ENCODE measurements around the gene RASSF5. TPM values are rescaled to one million over a fixed set of nuclear protein-coding genes. Genes with fewer than 3 reads are reported as not detected.

Gene RASSF5
- total and polyA plus RNA-seq, 2 of the 13 experiments (the other 11 are each of a cell fraction or from before 2014, with no cell fraction given), result 0.18 to 0.40 TPM

DNA sequence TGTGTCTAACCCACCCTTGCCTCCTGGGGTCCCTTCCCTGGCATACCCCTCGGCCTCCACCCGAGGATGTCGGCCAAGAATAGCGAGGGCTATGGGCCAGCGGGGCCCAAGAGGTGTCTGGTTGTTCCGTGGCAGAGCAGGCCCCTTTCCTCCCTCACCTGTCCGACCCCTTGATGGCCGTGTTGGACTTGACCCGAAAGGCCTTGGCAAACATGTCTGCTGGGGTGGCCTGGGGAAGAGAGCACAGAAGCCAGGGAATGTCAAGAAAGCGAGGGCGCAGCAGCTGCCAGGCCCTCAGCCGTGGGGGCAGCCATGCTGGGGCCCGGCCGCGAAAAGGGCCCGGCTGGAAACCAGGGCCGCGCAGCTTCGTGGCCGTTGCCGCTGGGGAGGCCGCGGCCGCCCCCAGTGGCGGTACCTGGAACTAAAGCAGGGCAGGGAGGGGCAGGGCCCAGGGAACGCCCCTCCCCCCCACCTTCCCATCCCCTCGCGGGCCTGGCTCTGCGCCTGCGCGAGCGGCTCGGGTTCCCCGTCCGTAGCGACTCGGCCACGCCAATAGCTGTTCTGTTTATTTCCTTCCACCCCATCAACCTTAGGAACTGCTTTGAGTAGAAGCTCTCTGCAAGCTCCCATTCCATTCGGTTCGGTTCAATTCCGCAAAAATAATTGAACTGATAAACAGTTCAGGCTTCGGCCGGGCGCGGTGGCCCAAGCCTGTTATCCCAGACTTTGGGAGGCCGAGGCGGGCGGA is 105.0 kb downstream of the RASSF5 start, which contains the start of gene EIF2D (continued):
- peak; percentile 89 for TF ChIP-seq ZNF430 (CRISPR knock-in tag; IDR thresholded peaks at IDR 0.05)
- no peak for TF ChIP-seq ZNF674 (CRISPR knock-in tag; IDR thresholded peaks at IDR 0.05; ENCODE audit: low read depth)
- TF ChIP-seq, protein P1, sequence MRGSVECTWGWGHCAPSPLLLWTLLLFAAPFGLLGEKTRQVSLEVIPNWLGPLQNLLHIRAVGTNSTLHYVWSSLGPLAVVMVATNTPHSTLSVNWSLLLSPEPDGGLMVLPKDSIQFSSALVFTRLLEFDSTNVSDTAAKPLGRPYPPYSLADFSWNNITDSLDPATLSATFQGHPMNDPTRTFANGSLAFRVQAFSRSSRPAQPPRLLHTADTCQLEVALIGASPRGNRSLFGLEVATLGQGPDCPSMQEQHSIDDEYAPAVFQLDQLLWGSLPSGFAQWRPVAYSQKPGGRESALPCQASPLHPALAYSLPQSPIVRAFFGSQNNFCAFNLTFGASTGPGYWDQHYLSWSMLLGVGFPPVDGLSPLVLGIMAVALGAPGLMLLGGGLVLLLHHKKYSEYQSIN (CRISPR knock-in tag; IDR thresholded peaks at IDR 0.05; ENCODE audit: borderline replicate concordance), result no peak
- TF ChIP-seq, protein P2, sequence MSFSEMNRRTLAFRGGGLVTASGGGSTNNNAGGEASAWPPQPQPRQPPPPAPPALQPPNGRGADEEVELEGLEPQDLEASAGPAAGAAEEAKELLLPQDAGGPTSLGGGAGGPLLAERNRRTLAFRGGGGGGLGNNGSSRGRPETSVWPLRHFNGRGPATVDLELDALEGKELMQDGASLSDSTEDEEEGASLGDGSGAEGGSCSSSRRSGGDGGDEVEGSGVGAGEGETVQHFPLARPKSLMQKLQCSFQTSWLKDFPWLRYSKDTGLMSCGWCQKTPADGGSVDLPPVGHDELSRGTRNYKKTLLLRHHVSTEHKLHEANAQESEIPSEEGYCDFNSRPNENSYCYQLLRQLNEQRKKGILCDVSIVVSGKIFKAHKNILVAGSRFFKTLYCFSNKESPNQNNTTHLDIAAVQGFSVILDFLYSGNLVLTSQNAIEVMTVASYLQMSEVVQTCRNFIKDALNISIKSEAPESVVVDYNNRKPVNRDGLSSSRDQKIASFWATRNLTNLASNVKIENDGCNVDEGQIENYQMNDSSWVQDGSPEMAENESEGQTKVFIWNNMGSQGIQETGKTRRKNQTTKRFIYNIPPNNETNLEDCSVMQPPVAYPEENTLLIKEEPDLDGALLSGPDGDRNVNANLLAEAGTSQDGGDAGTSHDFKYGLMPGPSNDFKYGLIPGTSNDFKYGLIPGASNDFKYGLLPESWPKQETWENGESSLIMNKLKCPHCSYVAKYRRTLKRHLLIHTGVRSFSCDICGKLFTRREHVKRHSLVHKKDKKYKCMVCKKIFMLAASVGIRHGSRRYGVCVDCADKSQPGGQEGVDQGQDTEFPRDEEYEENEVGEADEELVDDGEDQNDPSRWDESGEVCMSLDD (CRISPR knock-in tag; IDR thresholded peaks at IDR 0.05; ENCODE audit: borderline replicate concordance), result peak; percentile 78; the same call in 1 of the 2 replicates
- TF ChIP-seq, protein P3, sequence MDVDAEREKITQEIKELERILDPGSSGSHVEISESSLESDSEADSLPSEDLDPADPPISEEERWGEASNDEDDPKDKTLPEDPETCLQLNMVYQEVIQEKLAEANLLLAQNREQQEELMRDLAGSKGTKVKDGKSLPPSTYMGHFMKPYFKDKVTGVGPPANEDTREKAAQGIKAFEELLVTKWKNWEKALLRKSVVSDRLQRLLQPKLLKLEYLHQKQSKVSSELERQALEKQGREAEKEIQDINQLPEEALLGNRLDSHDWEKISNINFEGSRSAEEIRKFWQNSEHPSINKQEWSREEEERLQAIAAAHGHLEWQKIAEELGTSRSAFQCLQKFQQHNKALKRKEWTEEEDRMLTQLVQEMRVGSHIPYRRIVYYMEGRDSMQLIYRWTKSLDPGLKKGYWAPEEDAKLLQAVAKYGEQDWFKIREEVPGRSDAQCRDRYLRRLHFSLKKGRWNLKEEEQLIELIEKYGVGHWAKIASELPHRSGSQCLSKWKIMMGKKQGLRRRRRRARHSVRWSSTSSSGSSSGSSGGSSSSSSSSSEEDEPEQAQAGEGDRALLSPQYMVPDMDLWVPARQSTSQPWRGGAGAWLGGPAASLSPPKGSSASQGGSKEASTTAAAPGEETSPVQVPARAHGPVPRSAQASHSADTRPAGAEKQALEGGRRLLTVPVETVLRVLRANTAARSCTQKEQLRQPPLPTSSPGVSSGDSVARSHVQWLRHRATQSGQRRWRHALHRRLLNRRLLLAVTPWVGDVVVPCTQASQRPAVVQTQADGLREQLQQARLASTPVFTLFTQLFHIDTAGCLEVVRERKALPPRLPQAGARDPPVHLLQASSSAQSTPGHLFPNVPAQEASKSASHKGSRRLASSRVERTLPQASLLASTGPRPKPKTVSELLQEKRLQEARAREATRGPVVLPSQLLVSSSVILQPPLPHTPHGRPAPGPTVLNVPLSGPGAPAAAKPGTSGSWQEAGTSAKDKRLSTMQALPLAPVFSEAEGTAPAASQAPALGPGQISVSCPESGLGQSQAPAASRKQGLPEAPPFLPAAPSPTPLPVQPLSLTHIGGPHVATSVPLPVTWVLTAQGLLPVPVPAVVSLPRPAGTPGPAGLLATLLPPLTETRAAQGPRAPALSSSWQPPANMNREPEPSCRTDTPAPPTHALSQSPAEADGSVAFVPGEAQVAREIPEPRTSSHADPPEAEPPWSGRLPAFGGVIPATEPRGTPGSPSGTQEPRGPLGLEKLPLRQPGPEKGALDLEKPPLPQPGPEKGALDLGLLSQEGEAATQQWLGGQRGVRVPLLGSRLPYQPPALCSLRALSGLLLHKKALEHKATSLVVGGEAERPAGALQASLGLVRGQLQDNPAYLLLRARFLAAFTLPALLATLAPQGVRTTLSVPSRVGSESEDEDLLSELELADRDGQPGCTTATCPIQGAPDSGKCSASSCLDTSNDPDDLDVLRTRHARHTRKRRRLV (CRISPR knock-in tag; IDR thresholded peaks at IDR 0.05), result no peak
- peak; percentile 86; the same call in 1 of the 2 replicates for TF ChIP-seq ZNF138 (CRISPR knock-in tag; IDR thresholded peaks at IDR 0.05; ENCODE audit: low read depth)
- peak; percentile 74; the same call in 1 of the 2 replicates for TF ChIP-seq AKAP8 (CRISPR knock-in tag; IDR thresholded peaks at IDR 0.05)
- peak; percentile 96 for TF ChIP-seq KLF9 (CRISPR knock-in tag; IDR thresholded peaks at IDR 0.05; ENCODE audit: low read depth)
- no peak; the same call in 1 of the 2 replicates for TF ChIP-seq FIP1L1 (IDR thresholded peaks at IDR 0.05; ENCODE audit: borderline replicate concordance, insufficient read depth, low read depth, low read length)
- TF ChIP-seq RBFOX2 (IDR thresholded peaks at IDR 0.05; ENCODE audit: low read depth, low read length), result peak; percentile 94
- peak; percentile 49 for TF ChIP-seq NFYC (CRISPR knock-in tag; IDR thresholded peaks at IDR 0.05)
- TF ChIP-seq, protein P4, sequence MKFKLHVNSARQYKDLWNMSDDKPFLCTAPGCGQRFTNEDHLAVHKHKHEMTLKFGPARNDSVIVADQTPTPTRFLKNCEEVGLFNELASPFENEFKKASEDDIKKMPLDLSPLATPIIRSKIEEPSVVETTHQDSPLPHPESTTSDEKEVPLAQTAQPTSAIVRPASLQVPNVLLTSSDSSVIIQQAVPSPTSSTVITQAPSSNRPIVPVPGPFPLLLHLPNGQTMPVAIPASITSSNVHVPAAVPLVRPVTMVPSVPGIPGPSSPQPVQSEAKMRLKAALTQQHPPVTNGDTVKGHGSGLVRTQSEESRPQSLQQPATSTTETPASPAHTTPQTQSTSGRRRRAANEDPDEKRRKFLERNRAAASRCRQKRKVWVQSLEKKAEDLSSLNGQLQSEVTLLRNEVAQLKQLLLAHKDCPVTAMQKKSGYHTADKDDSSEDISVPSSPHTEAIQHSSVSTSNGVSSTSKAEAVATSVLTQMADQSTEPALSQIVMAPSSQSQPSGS (CRISPR knock-in tag; IDR thresholded peaks at IDR 0.05), result peak; percentile 90; the same call in 1 of the 2 replicates
- TF ChIP-seq GTF3A (CRISPR knock-in tag; conservative IDR thresholded peaks at IDR 0.05), result no peak
- TF ChIP-seq KLF13 (CRISPR knock-in tag; IDR thresholded peaks at IDR 0.05), result peak; percentile 84
- peak; percentile 82; the same call in 1 of the 2 replicates for TF ChIP-seq SMYD3 (CRISPR knock-in tag; IDR thresholded peaks at IDR 0.05)
- TF ChIP-seq, protein P5, sequence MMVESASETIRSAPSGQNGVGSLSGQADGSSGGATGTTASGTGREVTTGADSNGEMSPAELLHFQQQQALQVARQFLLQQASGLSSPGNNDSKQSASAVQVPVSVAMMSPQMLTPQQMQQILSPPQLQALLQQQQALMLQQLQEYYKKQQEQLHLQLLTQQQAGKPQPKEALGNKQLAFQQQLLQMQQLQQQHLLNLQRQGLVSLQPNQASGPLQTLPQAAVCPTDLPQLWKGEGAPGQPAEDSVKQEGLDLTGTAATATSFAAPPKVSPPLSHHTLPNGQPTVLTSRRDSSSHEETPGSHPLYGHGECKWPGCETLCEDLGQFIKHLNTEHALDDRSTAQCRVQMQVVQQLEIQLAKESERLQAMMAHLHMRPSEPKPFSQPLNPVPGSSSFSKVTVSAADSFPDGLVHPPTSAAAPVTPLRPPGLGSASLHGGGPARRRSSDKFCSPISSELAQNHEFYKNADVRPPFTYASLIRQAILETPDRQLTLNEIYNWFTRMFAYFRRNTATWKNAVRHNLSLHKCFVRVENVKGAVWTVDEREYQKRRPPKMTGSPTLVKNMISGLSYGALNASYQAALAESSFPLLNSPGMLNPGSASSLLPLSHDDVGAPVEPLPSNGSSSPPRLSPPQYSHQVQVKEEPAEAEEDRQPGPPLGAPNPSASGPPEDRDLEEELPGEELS (CRISPR knock-in tag; IDR thresholded peaks at IDR 0.05), result peak; percentile 69
